Hepatocyte (in vitro differentiated cells): ENCODE data around the gene EMCN. TPM values are rescaled to one million over a fixed set of nuclear protein-coding genes. Genes with fewer than 3 reads are reported as not detected.
"Not testable (repeated sequence)": the region's sequence is repeated elsewhere in the genome, so short reads cannot be mapped to it uniquely, and the experiment has no call there.

Experiments
- DNase-seq: peaks from one replicate; pipeline ENCODE4 v3.0.0-alpha.2; 2016; ENCODE audit warnings: low spot score
- H2AFZ ChIP-seq: fragments of 200-600 bp; sonication (generic); 2 replicates; pipeline ENCODE4 v1.6.0; 2016; ENCODE audit warnings: antibody characterized with exemption, mild to moderate bottlenecking
- H3K27ac ChIP-seq: fragments of 200-600 bp; sonication (generic); 2 replicates; pipeline ENCODE4 v1.5.1; 2016; ENCODE audit warnings: mild to moderate bottlenecking
- H3K27me3 ChIP-seq: fragments of 200-600 bp; sonication (generic); 2 replicates; pipeline ENCODE4 v1.6.1; 2016
- H3K36me3 ChIP-seq: fragments of 200-600 bp; sonication (generic); replicated peaks from 2 replicates; pipeline ENCODE4 v1.5.1; 2016; ENCODE audit warnings: low read depth; ENCODE audit not compliant: insufficient read depth
- H3K4me1 ChIP-seq: fragments of 200-600 bp; sonication (generic); 2 replicates; pipeline ENCODE4 v1.5.1; 2016; ENCODE audit warnings: mild to moderate bottlenecking, moderate library complexity; ENCODE audit not compliant: insufficient read depth
- H3K4me2 ChIP-seq: fragments of 200-600 bp; sonication (generic); 2 replicates; pipeline ENCODE4 v1.6.0; 2016
- H3K4me3 ChIP-seq: fragments of 200-600 bp; sonication (generic); 2 replicates; pipeline ENCODE4 v1.5.1; 2016; ENCODE audit warnings: mild to moderate bottlenecking
- H3K79me2 ChIP-seq: fragments of 200-600 bp; sonication (generic); 2 replicates; pipeline ENCODE4 v1.6.0; 2017; ENCODE audit warnings: mild to moderate bottlenecking
- H3K9me2 ChIP-seq: fragments of 200-600 bp; sonication (generic); replicated peaks from 2 replicates; pipeline ENCODE4 v1.6.0; 2017; ENCODE audit warnings: mild to moderate bottlenecking; ENCODE audit not compliant: insufficient read depth
- H3K9me3 ChIP-seq: fragments of 200-600 bp; sonication (generic); 2 replicates; pipeline ENCODE4 v1.5.1; 2016; ENCODE audit warnings: low read depth, mild to moderate bottlenecking
- H4K20me1 ChIP-seq: fragments of 200-600 bp; sonication (generic); 2 replicates; pipeline ENCODE4 v1.6.0; 2016; ENCODE audit warnings: mild to moderate bottlenecking; ENCODE audit not compliant: insufficient read depth, poor library complexity, severe bottlenecking
- EZH2 ChIP-seq: fragments of 200-600 bp; sonication (generic); IDR thresholded peaks from 2 replicates; pipeline ENCODE4 v1.6.1; 2016; ENCODE audit warnings: antibody characterized with exemption, mild to moderate bottlenecking, borderline replicate concordance
- EZH2phosphoT487 ChIP-seq: fragments of 200-600 bp; sonication (generic); IDR thresholded peaks from one replicate; pipeline ENCODE4 v1.6.1; 2018; ENCODE audit warnings: antibody characterized with exemption, mild to moderate bottlenecking, low read depth, moderate library complexity; ENCODE audit not compliant: unreplicated experiment, severe bottlenecking
- WGBS: methylation state at CpG from one replicate; pipeline ENCODE4 v1.1.6; 2016; ENCODE audit warnings: low lambda C conversion rate; ENCODE audit errors: missing lambda C conversion rate; 5-methylcytosine and 5-hydroxymethylcytosine counted together
- polyA plus RNA-seq: library from polyadenylated mRNA; unstranded; fragments of >200 nt; fragmentation: Nextera tagmentation; extraction: Ambion mirVana; gene quantifications from 2 replicates; pipeline ENCODE4 v1.2.1, GENCODE V29; 2016
- total RNA-seq: library from RNA; depleted of rRNA; stranded (reverse); fragments of >200 nt; gene quantifications from 2 replicates; pipeline ENCODE4 v1.2.3, GENCODE V29; 2014
- TF ChIP-seq, protein P1 (sequence below): fragments of 200-600 bp; sonication (generic); IDR thresholded peaks from 2 replicates; pipeline ENCODE4 v1.5.1; 2016; ENCODE audit warnings: antibody characterized with exemption, mild to moderate bottlenecking; ENCODE audit not compliant: poor library complexity

Gene EMCN
- total and polyA plus RNA-seq, 2 experiments from 2014 or later: 0.19 to 0.37 TPM

DNA sequence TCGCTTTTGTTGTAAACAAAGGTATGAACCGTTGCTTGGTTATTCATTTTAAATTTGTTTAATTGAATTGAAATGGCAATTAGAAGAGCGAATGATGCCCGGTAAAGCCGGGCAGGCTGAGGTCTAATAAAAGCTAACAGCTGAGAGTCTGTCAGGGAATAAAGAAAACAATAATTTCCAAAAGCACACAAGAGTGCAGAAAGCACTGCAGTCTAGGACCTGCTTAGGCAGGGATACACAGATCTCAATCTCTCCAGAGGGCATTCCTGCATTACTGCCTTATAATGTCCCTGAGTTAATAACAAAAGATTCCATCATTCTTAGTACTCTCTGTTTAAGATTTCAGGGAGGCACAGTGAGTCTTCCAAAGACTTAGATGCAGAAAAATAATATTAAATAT, 27.6 kb upstream of the EMCN start:
- Histone ChIP-seq H3K4me1 (no peaks in the 10 kb centered on the region), H3K79me2 (no peaks in the 10 kb centered on the region), H3K27ac (no peak overlapping the region), H3K36me3 (no peaks in the 10 kb centered on the region), H3K4me3 (no peak overlapping the region), H3K27me3 (no peaks in the 10 kb centered on the region), H4K20me1 (no peaks in the 10 kb centered on the region), H3K4me2 (no peak overlapping the region), H2AFZ (no peak overlapping the region), H3K9me3 (no peaks in the 10 kb centered on the region), H3K9me2 (no peaks in the 10 kb centered on the region)
- 84% methylated on average over 5 of the region's 5 CpGs for WGBS
- no peak for TF ChIP-seq EZH2phosphoT487
- no peak for DNase-seq

DNA sequence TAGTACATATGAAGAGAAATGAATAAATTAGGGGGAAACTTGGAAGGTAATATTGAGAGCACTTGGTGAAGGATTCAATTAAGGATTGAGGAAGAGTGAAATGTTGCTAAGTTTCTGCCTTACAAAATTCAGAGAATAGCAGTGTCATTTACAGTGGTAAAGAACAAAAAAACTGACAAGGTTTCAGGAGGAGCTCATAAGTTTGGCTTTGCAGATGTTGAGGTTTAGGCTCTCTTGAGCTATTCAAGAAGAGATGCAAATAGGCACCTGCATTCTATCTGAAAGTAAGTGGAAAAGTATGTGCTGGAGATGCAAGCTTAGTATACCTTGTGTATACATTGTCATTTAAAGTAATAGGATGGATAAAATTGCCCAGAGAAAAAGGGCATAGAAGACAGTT, 22.3 kb upstream of the EMCN start:
- no peak for TF ChIP-seq EZH2phosphoT487
- no peak for TF ChIP-seq EZH2
- TF ChIP-seq, protein P1, sequence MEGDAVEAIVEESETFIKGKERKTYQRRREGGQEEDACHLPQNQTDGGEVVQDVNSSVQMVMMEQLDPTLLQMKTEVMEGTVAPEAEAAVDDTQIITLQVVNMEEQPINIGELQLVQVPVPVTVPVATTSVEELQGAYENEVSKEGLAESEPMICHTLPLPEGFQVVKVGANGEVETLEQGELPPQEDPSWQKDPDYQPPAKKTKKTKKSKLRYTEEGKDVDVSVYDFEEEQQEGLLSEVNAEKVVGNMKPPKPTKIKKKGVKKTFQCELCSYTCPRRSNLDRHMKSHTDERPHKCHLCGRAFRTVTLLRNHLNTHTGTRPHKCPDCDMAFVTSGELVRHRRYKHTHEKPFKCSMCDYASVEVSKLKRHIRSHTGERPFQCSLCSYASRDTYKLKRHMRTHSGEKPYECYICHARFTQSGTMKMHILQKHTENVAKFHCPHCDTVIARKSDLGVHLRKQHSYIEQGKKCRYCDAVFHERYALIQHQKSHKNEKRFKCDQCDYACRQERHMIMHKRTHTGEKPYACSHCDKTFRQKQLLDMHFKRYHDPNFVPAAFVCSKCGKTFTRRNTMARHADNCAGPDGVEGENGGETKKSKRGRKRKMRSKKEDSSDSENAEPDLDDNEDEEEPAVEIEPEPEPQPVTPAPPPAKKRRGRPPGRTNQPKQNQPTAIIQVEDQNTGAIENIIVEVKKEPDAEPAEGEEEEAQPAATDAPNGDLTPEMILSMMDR: no peak
- no peak overlapping the region for H3K27ac ChIP-seq
- H3K9me2 ChIP-seq: no peaks in the 10 kb centered on the region
- no peaks in the 10 kb centered on the region for H3K9me3 ChIP-seq
- DNase-seq: no peak
- H3K4me2 ChIP-seq: no peak overlapping the region
- no peak overlapping the region for H3K4me3 ChIP-seq
- no peaks in the 10 kb centered on the region for H3K4me1 ChIP-seq
- H3K36me3 ChIP-seq: no peaks in the 10 kb centered on the region
- H4K20me1 ChIP-seq: no peaks in the 10 kb centered on the region
- H3K79me2 ChIP-seq: no peaks in the 10 kb centered on the region
- no peaks in the 10 kb centered on the region for H3K27me3 ChIP-seq
- H2AFZ ChIP-seq: no peak overlapping the region

DNA sequence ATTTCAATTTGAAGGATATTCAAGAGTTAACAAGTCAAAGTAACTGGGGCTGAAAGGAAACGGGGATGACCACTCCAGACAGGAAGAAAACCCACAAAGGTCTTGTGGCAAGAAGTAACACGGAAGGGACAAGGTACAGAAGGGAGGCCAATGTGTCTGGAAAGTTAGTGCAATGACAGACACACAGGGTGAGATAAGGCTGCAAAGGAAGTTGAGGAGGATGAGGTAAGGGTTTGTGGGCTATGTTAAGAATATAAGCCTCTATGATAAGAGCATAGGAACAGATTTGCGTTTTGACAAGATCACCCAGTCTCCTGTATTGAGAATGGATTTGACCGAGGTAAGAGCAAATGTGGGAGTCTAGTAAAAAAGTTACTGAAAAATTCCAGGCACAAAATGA, 21.9 kb upstream of the EMCN start:
- WGBS: 51% methylated on average over 4 of the region's 4 CpGs
- Histone ChIP-seq H3K36me3 (no peaks in the 10 kb centered on the region), H3K27ac (no peak overlapping the region), H3K79me2 (no peaks in the 10 kb centered on the region), H3K4me3 (no peak overlapping the region), H3K9me2 (no peaks in the 10 kb centered on the region), H4K20me1 (no peaks in the 10 kb centered on the region), H3K9me3 (no peaks in the 10 kb centered on the region), H3K27me3 (no peaks in the 10 kb centered on the region), H3K4me1 (no peaks in the 10 kb centered on the region), H3K4me2 (no peak overlapping the region), H2AFZ (no peak overlapping the region)
- TF ChIP-seq EZH2phosphoT487 (no peak), EZH2 (no peak)
- TF ChIP-seq, protein P1: no peak
- no peak for DNase-seq

DNA sequence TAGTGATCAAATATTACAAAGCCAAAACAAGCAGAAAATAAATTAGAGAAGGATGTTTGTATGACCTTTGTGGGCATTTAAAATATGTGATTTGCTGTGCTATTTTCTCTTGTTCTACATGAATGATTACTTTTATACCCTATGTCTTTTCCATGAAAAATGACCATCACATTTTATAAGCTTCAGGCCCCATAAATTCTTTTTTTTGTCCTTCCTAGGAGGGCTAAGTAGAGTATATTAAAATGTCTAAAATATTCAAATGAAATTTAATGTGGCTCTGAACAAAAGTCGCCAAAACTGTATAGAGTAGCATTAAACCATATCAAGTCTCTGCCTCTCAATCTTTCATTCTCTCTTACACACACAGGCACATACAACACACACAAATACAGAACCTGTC, 15.9 kb upstream of the EMCN start:
- Histone ChIP-seq H3K79me2 (no peaks in the 10 kb centered on the region), H3K36me3 (no peaks in the 10 kb centered on the region), H3K9me2 (no peaks in the 10 kb centered on the region), H3K27me3 (no peaks in the 10 kb centered on the region), H4K20me1 (no peaks in the 10 kb centered on the region), H2AFZ (no peak overlapping the region), H3K4me1 (no peaks in the 10 kb centered on the region), H3K27ac (no peak overlapping the region), H3K9me3 (no peaks in the 10 kb centered on the region), H3K4me3 (no peak overlapping the region), H3K4me2 (no peak overlapping the region)
- DNase-seq: no peak
- 46% methylated on average over 1 of the region's 1 CpG for WGBS
- no peak for TF ChIP-seq EZH2phosphoT487
- TF ChIP-seq EZH2: no peak
- TF ChIP-seq, protein P1: no peak

DNA sequence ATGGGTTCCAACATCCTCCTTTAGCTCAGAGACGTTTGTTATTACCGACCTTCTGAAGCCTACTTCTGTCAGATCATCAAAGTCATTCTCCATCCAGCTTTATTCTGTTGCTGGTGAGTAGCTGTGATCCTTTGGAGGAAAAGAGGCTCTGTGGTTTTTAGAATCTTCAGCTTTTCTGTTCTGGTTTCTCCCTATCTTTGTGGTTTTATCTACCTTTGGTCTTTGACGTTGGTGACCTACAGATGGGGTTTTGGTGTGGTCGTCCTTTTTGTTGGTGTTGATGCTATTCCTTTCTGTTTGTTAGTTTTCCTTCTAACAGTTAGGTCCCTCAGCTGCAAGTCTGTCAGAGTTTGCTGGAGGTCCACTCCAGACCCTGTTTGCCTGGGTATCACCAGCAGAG, 12.3 kb upstream of the EMCN start:
- not testable (repeated sequence) for H3K4me3 ChIP-seq, DNase-seq, H3K79me2 ChIP-seq, H3K27ac ChIP-seq, H3K36me3 ChIP-seq, H4K20me1 ChIP-seq, H2AFZ ChIP-seq, H3K4me1 ChIP-seq, H3K27me3 ChIP-seq, H3K4me2 ChIP-seq, H3K9me3 ChIP-seq, H3K9me2 ChIP-seq
- 95% methylated on average over 4 of the region's 4 CpGs for WGBS
